CD14-positive monocyte (primary cell): ENCODE measurements around the gene MYO1E. TPM values are rescaled to one million over a fixed set of nuclear protein-coding genes. Genes with fewer than 3 reads are reported as not detected.
A peak's percentile ranks its signal among the peaks of the same experiment; 100 is the strongest.

Source experiments
- DNase-seq, 3 donors: peaks; one replicate each; pipeline ENCODE4 v3.0.0-alpha.2; 2011 to 2022
- H2AFZ ChIP-seq: 2 replicates; pipeline ENCODE4 v1.6.0; 2012; ENCODE audit warnings: mild to moderate bottlenecking, low read depth, low read length, inconsistent platforms; ENCODE audit not compliant: insufficient read depth, poor library complexity, severe bottlenecking
- H3K27ac ChIP-seq, 2 donors: 1 replicate in 1 of 2; 2 replicates in 1 of 2; pipeline ENCODE4 v1.5.1; 2012 to 2013; ENCODE audit warnings: low read length in 2 of 2, control low read depth in 1 of 2, inconsistent platforms in 1 of 2, low read depth in 1 of 2, mild to moderate bottlenecking in 1 of 2
- H3K27me3 ChIP-seq, 2 donors: one replicate each; pipeline versions ENCODE4 v1.6.0 to v1.6.1; 2011 to 2013; ENCODE audit warnings: low read length in 2 of 2; ENCODE audit not compliant: control insufficient read depth in 2 of 2, insufficient read depth in 2 of 2
- H3K36me3 ChIP-seq, 2 donors: replicated peaks in 1 of 2; 1 replicate in 1 of 2; 2 replicates in 1 of 2; pipeline versions ENCODE4 v1.5.1 to v1.6.1; 2012 to 2013; ENCODE audit warnings: low read length in 2 of 2, control low read depth in 1 of 2, inconsistent platforms in 1 of 2, mild to moderate bottlenecking in 1 of 2; ENCODE audit not compliant: insufficient read depth in 2 of 2, control insufficient read depth in 1 of 2
- H3K4me1 ChIP-seq, 2 donors: 1 replicate in 1 of 2; 2 replicates in 1 of 2; pipeline versions ENCODE4 v1.5.1 to v1.6.1; 2012 to 2013; ENCODE audit warnings: low read length in 2 of 2, control low read depth in 1 of 2, inconsistent platforms in 1 of 2, mild to moderate bottlenecking in 1 of 2, moderate library complexity in 1 of 2; ENCODE audit not compliant: insufficient read depth in 2 of 2, control insufficient read depth in 1 of 2
- H3K4me2 ChIP-seq: replicated peaks from 2 replicates; pipeline ENCODE3; 2012; ENCODE audit warnings: low read length, moderate library complexity, mild to moderate bottlenecking; ENCODE audit not compliant: poor library complexity, severe bottlenecking; ENCODE audit errors: extremely low read depth
- H3K4me3 ChIP-seq, 3 experiments: fragments of 200-600 bp in 1 of 3; sonication (generic) in 1 of 3; replicated peaks in 1 of 3; 1 replicate in 2 of 3; 2 replicates in 1 of 3; pipeline ENCODE4 v1.5.1; 2011 to 2013; ENCODE audit warnings: low read length in 3 of 3, mild to moderate bottlenecking in 3 of 3, control low read depth in 2 of 3, low read depth in 2 of 3, inconsistent platforms in 1 of 3, moderate library complexity in 1 of 3
- H3K79me2 ChIP-seq: 2 replicates; pipeline ENCODE4 v1.6.0; 2012; ENCODE audit warnings: mild to moderate bottlenecking, control low read depth, inconsistent platforms, low read length, moderate library complexity; ENCODE audit not compliant: insufficient read depth
- H3K9ac ChIP-seq: 2 replicates; pipeline ENCODE4 v1.6.0; 2017; ENCODE audit warnings: low read length, mild to moderate bottlenecking; ENCODE audit not compliant: insufficient read depth, poor library complexity, severe bottlenecking
- H3K9me3 ChIP-seq, 2 donors: replicated peaks in 1 of 2; 1 replicate in 1 of 2; 2 replicates in 1 of 2; pipeline versions ENCODE4 v1.5.1 to v1.6.1; 2012 to 2013; ENCODE audit warnings: low read length in 2 of 2, control low read depth in 1 of 2; ENCODE audit not compliant: control insufficient read depth in 1 of 2, insufficient read depth in 1 of 2
- H4K20me1 ChIP-seq: 2 replicates; pipeline ENCODE4 v1.6.0; 2012; ENCODE audit warnings: mild to moderate bottlenecking, low read length, control low read depth, moderate library complexity; ENCODE audit not compliant: insufficient read depth
- H3K27ac Mint-ChIP-seq, 7 donors: one replicate each; pipeline ENCODE4 v1.8.0; 2020; ENCODE audit warnings: mild to moderate bottlenecking in 7 of 7, mixed read lengths in 7 of 7, moderate library complexity in 6 of 7, inconsistent platforms in 2 of 7
- H3K27me3 Mint-ChIP-seq, 3 donors: one replicate each; pipeline ENCODE4 v1.8.0; 2021 to 2022; ENCODE audit warnings: low read depth in 3 of 3, mild to moderate bottlenecking in 3 of 3, mixed read lengths in 3 of 3, moderate library complexity in 3 of 3, inconsistent platforms in 1 of 3
- H3K36me3 Mint-ChIP-seq, 2 donors: one replicate each; pipeline ENCODE4 v1.8.0; 2020; ENCODE audit warnings: mixed read lengths in 2 of 2, inconsistent platforms in 1 of 2, mild to moderate bottlenecking in 1 of 2
- H3K4me1 Mint-ChIP-seq: one replicate; pipeline ENCODE4 v1.8.0; 2020; ENCODE audit warnings: mild to moderate bottlenecking, mixed read lengths
- H3K4me3 Mint-ChIP-seq, 2 donors: one replicate each; pipeline ENCODE4 v1.8.0; 2020; ENCODE audit warnings: mild to moderate bottlenecking in 2 of 2, mixed read lengths in 2 of 2, moderate library complexity in 1 of 2
- H3K9me3 Mint-ChIP-seq, 7 donors: one replicate each; pipeline ENCODE4 v1.8.0; 2020 to 2022; ENCODE audit warnings: mixed read lengths in 7 of 7, mild to moderate bottlenecking in 6 of 7, moderate library complexity in 6 of 7, inconsistent platforms in 2 of 7
- CTCF ChIP-seq: fragments of 200-600 bp; IDR thresholded peaks from one replicate; pipeline ENCODE4 v1.8.0; 2022; ENCODE audit warnings: antibody characterized with exemption, mild to moderate bottlenecking
- WGBS: methylation state at CpG from one replicate; pipeline ENCODE4 v1.1.5; 2013; ENCODE audit warnings: missing lambda C conversion rate; ENCODE audit not compliant: insufficient coverage; 5-methylcytosine and 5-hydroxymethylcytosine counted together
- intact Hi-C, 2 donors: fragments of 100-400 bp; cut with micrococcal nuclease; formaldehyde crosslinking; loops; one replicate each; pipeline versions ENCODE4 v1.15.0 to v1.15.1; 2023
- polyA minus RNA-seq: library from RNA; depleted of rRNA, polyadenylated mRNA; stranded (reverse); fragments of >200 nt; gene quantifications from 2 replicates; pipeline ENCODE4 v1.2.3, GENCODE V29; 2012
- polyA plus RNA-seq, 3 donors: library from polyadenylated mRNA; depleted of rRNA in 1 of 3; unstranded in 2 of 3; stranded (reverse) in 1 of 3; fragments of 300-500 nt in 2 of 3; fragments of >200 nt in 1 of 3; fragmentation: Illumina TruSeq in 2 of 3; gene quantifications; 1 replicate in 2 of 3; 2 replicates in 1 of 3; pipeline ENCODE4 v1.2.3, GENCODE V29; 2012 to 2021
- total RNA-seq, 12 experiments: library from RNA in 1 of 12; stranded (reverse) in 1 of 12; fragments of 120-200 nt in 1 of 12; gene quantifications; one replicate each; pipeline ENCODE4 v1.2.4 and lab custom pipeline; 2013 to 2026; ENCODE audit warnings: mixed read lengths in 6 of 12, inconsistent platforms in 1 of 12

MYO1E gene
- total RNA-seq (2013) = 26.5 TPM
- polyA plus RNA-seq (10 to 100 TPM in 1 of 3 donors, 1 to 10 TPM in 2; 5.5 to 16.2 (median 6.2) TPM), polyA minus RNA-seq (15.6 and 20.5 TPM in 2 replicates), total RNA-seq (lab: John Stamatoyannopoulos, UW) (31.5 to 67.8 (median 42.0) reads per million in 11 experiments)

- Histone ChIP-seq H3K4me1 (peaks cover 29 to 30% of the 10 kb centered on the region in 2 donors), H3K4me2 (peak within 1 kb of the TSS; percentile 94), H3K27me3 (peaks cover 3 to 6% of the 10 kb centered on the region in 2 donors), H3K79me2 (no peaks in the 10 kb centered on the region), H3K36me3 (no peaks in the 10 kb centered on the region), H3K9ac (peak within 1 kb of the TSS; percentile 75), H3K9me3 (no peaks in the 10 kb centered on the region), H3K27ac (peak within 1 kb of the TSS; percentile 63 to 64), H3K4me3 (peak within 1 kb of the TSS; percentile 70 to 93 (median 84)), H4K20me1 (peaks cover 17% of the 10 kb centered on the region), H2AFZ (peak within 1 kb of the TSS; percentile 92)
- WGBS = 0% methylated on average over 70 of the region's 74 CpGs
- peaks cover 34% of the 10 kb centered on the region for H3K4me1 Mint-ChIP-seq
- peak within 1 kb of the TSS; percentile 72 to 90 (median 88) for H3K27ac Mint-ChIP-seq
- H3K4me3 Mint-ChIP-seq = peak within 1 kb of the TSS; percentile 97
- intact Hi-C loops = loop anchor here in 1 of 2 donors (10.0 kb wide), 1 partner anchor 198 kb away; no protein-coding TSS in a partner anchor
- TF ChIP-seq CTCF = no peak
- H3K9me3 Mint-ChIP-seq = peaks cover 0 to 4% (median 2%) of the 10 kb centered on the region in 7 donors
- H3K36me3 Mint-ChIP-seq = peaks cover 4 to 9% of the 10 kb centered on the region in 2 donors
- DNase-seq = peak; percentile 68 to 90 (median 89)
- H3K27me3 Mint-ChIP-seq = peaks cover 11 to 18% (median 14%) of the 10 kb centered on the region in 3 donors
Observed at GRCh38 chr15:59372352-59373211, at the start of gene MYO1E. Gene MYO1E (minus strand): TSS chr15:59372871. CDS start chr15:59372500, 371 bp downstream.

GRCh38 chr15:59420986-59421618 is 48.4 kb upstream of the MYO1E start:
- intact Hi-C loops = no loop called here
- Histone ChIP-seq H3K9me3 (no peaks in the 10 kb centered on the region), H3K27me3 (no peaks in the 10 kb centered on the region), H3K79me2 (no peaks in the 10 kb centered on the region), H3K36me3 (no peaks in the 10 kb centered on the region), H3K27ac (no peak overlapping the region), H4K20me1 (no peaks in the 10 kb centered on the region), H3K4me3 (no peak overlapping the region), H3K4me2 (no peak overlapping the region), H3K4me1 (peaks cover 20 to 22% of the 10 kb centered on the region in 2 donors), H3K9ac (no peak overlapping the region), H2AFZ (no peak overlapping the region)
- no peak for DNase-seq
- no peak for TF ChIP-seq CTCF
- Mint-ChIP-seq H3K27me3 (peaks cover 0 to 7% (median 3%) of the 10 kb centered on the region in 3 donors), H3K4me1 (peaks cover 27% of the 10 kb centered on the region), H3K36me3 (no peaks in the 10 kb centered on the region), H3K27ac (no peak overlapping the region), H3K9me3 (no peaks in the 10 kb centered on the region), H3K4me3 (no peak overlapping the region)
- 48% methylated on average over 11 of the region's 16 CpGs for WGBS
